ENCODE results near the gene MAGI2. TPM values are rescaled to one million over a fixed set of nuclear protein-coding genes. Genes with fewer than 3 reads are reported as not detected.

The MAGI2 gene
- total RNA-seq, 1 donor from 2014 or later = 13.3 TPM

DNA sequence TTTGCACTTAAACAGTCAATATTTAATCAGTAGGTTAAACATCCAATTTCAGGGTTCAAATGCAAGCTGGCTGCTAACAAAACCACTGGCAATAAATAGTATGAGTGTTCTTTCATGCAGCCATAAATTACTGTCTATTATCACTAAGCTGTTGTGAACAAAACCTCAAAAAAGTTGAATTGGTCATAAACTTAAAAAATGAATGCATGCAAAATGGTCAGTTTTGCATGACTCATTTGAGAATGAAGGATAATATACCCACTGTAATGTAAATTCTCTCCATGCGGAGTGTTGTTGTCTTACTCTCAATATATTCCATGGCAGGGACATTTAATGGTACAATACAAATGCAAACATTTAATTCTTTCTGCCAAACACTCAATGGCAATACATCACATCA lies 226.4 kb downstream of the MAGI2 start:
- Mint-ChIP-seq H3K4me3 (no peak overlapping the region), H3K27ac (no peak overlapping the region), H3K27me3 (no peaks in the 10 kb centered on the region), H3K9me3 (peaks cover 4% of the 10 kb centered on the region), H3K36me3 (no peaks in the 10 kb centered on the region), H3K4me1 (ENCODE audit: unreplicated experiment) (no peaks in the 10 kb centered on the region)
- DNase-seq (ENCODE audit: extremely low spot score, unreplicated experiment) = no peak
- TF ChIP-seq, protein P1, sequence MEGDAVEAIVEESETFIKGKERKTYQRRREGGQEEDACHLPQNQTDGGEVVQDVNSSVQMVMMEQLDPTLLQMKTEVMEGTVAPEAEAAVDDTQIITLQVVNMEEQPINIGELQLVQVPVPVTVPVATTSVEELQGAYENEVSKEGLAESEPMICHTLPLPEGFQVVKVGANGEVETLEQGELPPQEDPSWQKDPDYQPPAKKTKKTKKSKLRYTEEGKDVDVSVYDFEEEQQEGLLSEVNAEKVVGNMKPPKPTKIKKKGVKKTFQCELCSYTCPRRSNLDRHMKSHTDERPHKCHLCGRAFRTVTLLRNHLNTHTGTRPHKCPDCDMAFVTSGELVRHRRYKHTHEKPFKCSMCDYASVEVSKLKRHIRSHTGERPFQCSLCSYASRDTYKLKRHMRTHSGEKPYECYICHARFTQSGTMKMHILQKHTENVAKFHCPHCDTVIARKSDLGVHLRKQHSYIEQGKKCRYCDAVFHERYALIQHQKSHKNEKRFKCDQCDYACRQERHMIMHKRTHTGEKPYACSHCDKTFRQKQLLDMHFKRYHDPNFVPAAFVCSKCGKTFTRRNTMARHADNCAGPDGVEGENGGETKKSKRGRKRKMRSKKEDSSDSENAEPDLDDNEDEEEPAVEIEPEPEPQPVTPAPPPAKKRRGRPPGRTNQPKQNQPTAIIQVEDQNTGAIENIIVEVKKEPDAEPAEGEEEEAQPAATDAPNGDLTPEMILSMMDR (conservative IDR thresholded peaks at IDR 0.05) = no peak

DNA sequence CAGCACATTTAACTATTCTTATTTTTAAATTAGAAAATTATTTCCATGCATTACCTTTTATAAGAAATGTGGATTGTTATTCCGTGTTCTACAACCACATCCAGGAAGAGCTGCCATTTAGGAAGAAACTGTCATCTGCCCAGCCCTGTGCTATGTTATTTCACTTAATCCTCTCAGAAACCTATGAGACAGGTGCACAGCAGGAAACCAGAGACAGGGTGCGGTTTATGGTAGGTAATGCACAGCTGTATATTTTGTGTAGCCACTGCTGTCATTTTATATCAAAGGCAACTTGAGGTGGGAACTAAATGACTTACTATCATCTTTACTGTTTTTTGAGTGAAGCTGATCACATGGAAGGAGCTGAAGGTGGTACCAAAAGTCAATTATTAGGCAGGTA lies 232.3 kb downstream of the MAGI2 start:
- TF ChIP-seq, protein P1 (conservative IDR thresholded peaks at IDR 0.05) = no peak
- no peaks in the 10 kb centered on the region for H3K36me3 Mint-ChIP-seq
- no peak overlapping the region for H3K4me3 Mint-ChIP-seq
- no peak overlapping the region for H3K27ac Mint-ChIP-seq
- no peak for DNase-seq (ENCODE audit: extremely low spot score, unreplicated experiment)
- no peaks in the 10 kb centered on the region for H3K9me3 Mint-ChIP-seq
- H3K27me3 Mint-ChIP-seq = no peaks in the 10 kb centered on the region
- H3K4me1 Mint-ChIP-seq (ENCODE audit: unreplicated experiment) = no peaks in the 10 kb centered on the region

DNA sequence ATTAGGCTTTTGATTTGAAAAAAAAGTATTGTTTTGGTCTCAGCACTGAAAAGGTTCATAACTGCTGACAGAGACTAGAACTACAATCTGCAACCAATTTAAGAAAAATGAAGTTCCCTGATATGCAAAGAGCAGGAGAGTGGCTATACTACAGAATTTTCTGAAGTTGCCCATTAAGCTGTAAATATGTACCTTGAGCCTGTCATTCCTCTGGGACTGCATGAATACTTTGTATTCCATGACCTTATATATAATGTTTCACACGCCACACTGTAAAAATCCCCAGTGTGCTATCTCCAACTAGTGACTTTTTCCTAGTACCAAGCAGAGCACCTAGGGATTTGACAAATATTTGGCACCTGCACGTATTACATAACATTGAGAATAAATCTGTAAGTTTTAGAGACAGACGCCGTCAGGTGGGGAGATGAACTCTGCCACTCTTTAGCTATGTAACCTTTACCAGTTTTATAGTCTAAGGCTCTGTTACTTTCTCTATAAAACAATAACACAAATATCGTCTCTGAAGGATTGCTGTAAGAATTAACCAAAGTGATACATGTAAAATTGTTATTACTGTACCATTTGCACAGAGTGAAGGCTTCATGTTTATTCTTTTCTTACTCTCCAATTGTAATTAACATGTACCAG lies 235.4 kb downstream of the MAGI2 start:
- H3K27ac Mint-ChIP-seq = no peak overlapping the region
- no peaks in the 10 kb centered on the region for H3K9me3 Mint-ChIP-seq
- no peaks in the 10 kb centered on the region for H3K4me1 Mint-ChIP-seq (ENCODE audit: unreplicated experiment)
- TF ChIP-seq, protein P1 (conservative IDR thresholded peaks at IDR 0.05) = no peak
- no peak overlapping the region for H3K4me3 Mint-ChIP-seq
- H3K27me3 Mint-ChIP-seq = no peaks in the 10 kb centered on the region
- no peak for DNase-seq (ENCODE audit: extremely low spot score, unreplicated experiment)
- H3K36me3 Mint-ChIP-seq = no peaks in the 10 kb centered on the region

DNA sequence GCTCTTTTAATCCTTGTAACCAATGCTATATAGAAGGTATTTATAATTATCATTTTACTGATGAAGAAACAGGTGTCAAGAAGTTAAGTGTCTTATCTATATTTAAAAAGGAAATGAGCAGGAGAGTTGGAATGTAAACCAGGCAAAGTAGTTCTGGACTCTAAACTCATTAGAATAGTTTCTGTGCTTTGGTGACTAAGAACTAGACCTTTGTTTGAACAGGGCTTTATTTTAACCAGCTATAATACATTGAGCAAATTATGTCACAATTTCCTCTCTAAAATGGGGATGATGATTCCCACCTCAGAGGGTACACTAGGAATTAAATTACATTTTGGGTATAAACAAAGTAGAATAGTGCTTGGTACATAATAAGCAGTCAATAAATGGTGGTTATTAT lies 236.0 kb downstream of the MAGI2 start:
- Mint-ChIP-seq H3K9me3 (no peaks in the 10 kb centered on the region), H3K4me1 (ENCODE audit: unreplicated experiment) (no peaks in the 10 kb centered on the region)
- DNase-seq (ENCODE audit: extremely low spot score, unreplicated experiment) = no peak

DNA sequence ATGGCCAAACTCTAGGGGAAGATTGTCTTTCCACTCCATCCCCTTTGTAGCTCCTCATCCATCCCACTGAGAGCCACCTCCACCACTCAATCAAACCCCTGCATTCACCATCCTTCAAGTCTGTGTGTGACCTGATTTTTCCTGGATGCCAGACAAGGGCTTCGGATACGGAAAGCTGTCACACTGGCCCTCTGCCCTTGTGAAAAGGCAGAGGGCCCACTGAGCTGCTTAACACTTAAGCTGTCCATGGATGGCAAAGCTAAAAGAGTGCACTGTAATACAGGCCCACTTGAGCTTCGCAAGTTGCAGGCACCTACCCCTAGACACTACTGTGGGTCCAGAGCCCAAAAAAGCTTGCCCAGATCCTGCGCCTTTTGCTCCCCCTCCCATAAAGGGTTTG lies 237.2 kb downstream of the MAGI2 start:
- H3K4me3 Mint-ChIP-seq = no peak overlapping the region
- TF ChIP-seq, protein P1 (conservative IDR thresholded peaks at IDR 0.05) = no peak
- no peaks in the 10 kb centered on the region for H3K27me3 Mint-ChIP-seq
- no peaks in the 10 kb centered on the region for H3K4me1 Mint-ChIP-seq (ENCODE audit: unreplicated experiment)
- no peaks in the 10 kb centered on the region for H3K9me3 Mint-ChIP-seq
- H3K27ac Mint-ChIP-seq = no peak overlapping the region
- no peaks in the 10 kb centered on the region for H3K36me3 Mint-ChIP-seq
- DNase-seq (ENCODE audit: extremely low spot score, unreplicated experiment) = no peak

More for the DNA sequence above, 236.0 kb downstream of the MAGI2 start:
- no peak overlapping the region for H3K27ac Mint-ChIP-seq
- no peaks in the 10 kb centered on the region for H3K27me3 Mint-ChIP-seq
- TF ChIP-seq, protein P1 (conservative IDR thresholded peaks at IDR 0.05) = no peak
- H3K36me3 Mint-ChIP-seq = no peaks in the 10 kb centered on the region
- no peak overlapping the region for H3K4me3 Mint-ChIP-seq
